GM12875 (cell line): Measurements from ENCODE around the gene CDKN2D.

ENCODE experiments used
- H3K4me3 ChIP-seq: one replicate; pipeline ENCODE4 v1.5.1; 2011; ENCODE audit warnings: low read depth, low read length, control low read depth
- CTCF ChIP-seq: IDR thresholded peaks from 2 replicates; pipeline ENCODE4 v1.5.1; 2011; ENCODE audit warnings: low read depth, mild to moderate bottlenecking, control low read depth, inconsistent platforms, low read length, moderate library complexity, borderline replicate concordance; ENCODE audit not compliant: insufficient read depth

The CDKN2D gene

GRCh38 chr19:10593148-10593547 is 24.4 kb upstream of the CDKN2D start:
- no peak for TF ChIP-seq CTCF
- H3K4me3 ChIP-seq = no peak overlapping the region

- H3K4me3 ChIP-seq = no peak overlapping the region
- TF ChIP-seq CTCF = no peak
These were observed 19.0 kb upstream of the CDKN2D start for GRCh38 chr19:10587839-10588150.

- H3K4me3 ChIP-seq = no peak within 1 kb of the TSS
- no peak for TF ChIP-seq CTCF
These were observed 18.5 kb upstream of the CDKN2D start, which contains the start of gene AP1M2 for GRCh38 chr19:10587022-10587838. Gene AP1M2 (minus strand): TSS chr19:10587312. CDS start chr19:10587231, 81 bp downstream.

GRCh38 chr19:10586396-10586795 is 17.6 kb upstream of the CDKN2D start:
- H3K4me3 ChIP-seq = no peak overlapping the region
- no peak for TF ChIP-seq CTCF

- TF ChIP-seq CTCF = no peak
- H3K4me3 ChIP-seq = no peak overlapping the region
These were observed 14.4 kb upstream of the CDKN2D start for GRCh38 chr19:10583036-10583776.

- no peak for TF ChIP-seq CTCF
- H3K4me3 ChIP-seq = no peak overlapping the region
These were observed 13.3 kb upstream of the CDKN2D start for GRCh38 chr19:10582091-10582490.

GRCh38 chr19:10580979-10581631 is 12.3 kb upstream of the CDKN2D start:
- no peak overlapping the region for H3K4me3 ChIP-seq
- TF ChIP-seq CTCF = peak; percentile 98
